Colonic mucosa (tissue), 4 donors: ENCODE measurements around the gene FTCD. TPM values are rescaled to one million over a fixed set of nuclear protein-coding genes. Genes with fewer than 3 reads are reported as not detected.

ENCODE experiments used
- DNase-seq: peaks from one replicate; pipeline ENCODE4 v3.0.0-alpha.2; 2020
- H3K27ac ChIP-seq: fragments of 200-600 bp; one replicate; pipeline ENCODE4 v1.8.0; 2021
- H3K27me3 ChIP-seq: fragments of 200-600 bp; one replicate; pipeline ENCODE4 v1.8.0; 2021
- H3K36me3 ChIP-seq: fragments of 200-600 bp; one replicate; pipeline ENCODE4 v1.8.0; 2021
- H3K4me1 ChIP-seq: fragments of 200-600 bp; one replicate; pipeline ENCODE4 v1.8.0; 2021; ENCODE audit warnings: mild to moderate bottlenecking
- H3K4me3 ChIP-seq: fragments of 200-600 bp; one replicate; pipeline ENCODE4 v1.8.0; 2021
- H3K9ac ChIP-seq, 2 donors: one replicate each; pipeline ENCODE4 v1.7.0; 2013; ENCODE audit warnings: control low read depth in 2 of 2, low read depth in 2 of 2, low read length in 2 of 2
- H3K9me3 ChIP-seq: fragments of 200-600 bp; one replicate; pipeline ENCODE4 v1.8.0; 2021
- intact Hi-C: fragments of 100-400 bp; cut with DNase I; formaldehyde crosslinking; loops from one replicate; pipeline ENCODE4 v1.14.1; 2022
- total RNA-seq, 2 donors: library from RNA; stranded (reverse); fragmentation: NEBNext Ultra II Directional in 1 of 2; extraction: Animal tissue kit (Norgen Biotek cat#: 25700) in 1 of 2; gene quantifications; one replicate each; pipeline ENCODE4 v1.2.1, GENCODE V29; 2021
- TF ChIP-seq, protein P1 (sequence below): fragments of 200-600 bp; IDR thresholded peaks from one replicate; pipeline ENCODE4 v1.8.0; 2022; ENCODE audit warnings: antibody characterized with exemption, mild to moderate bottlenecking
- donor health status: healthy.
- donor health status: DM: no; HTN: no; CAD: no.
- donor health status: DM: no; HTN: no; CAD: no.

Gene FTCD
- total RNA-seq, 2 donors from 2014 or later = 0.45 to 4.2 TPM

DNA sequence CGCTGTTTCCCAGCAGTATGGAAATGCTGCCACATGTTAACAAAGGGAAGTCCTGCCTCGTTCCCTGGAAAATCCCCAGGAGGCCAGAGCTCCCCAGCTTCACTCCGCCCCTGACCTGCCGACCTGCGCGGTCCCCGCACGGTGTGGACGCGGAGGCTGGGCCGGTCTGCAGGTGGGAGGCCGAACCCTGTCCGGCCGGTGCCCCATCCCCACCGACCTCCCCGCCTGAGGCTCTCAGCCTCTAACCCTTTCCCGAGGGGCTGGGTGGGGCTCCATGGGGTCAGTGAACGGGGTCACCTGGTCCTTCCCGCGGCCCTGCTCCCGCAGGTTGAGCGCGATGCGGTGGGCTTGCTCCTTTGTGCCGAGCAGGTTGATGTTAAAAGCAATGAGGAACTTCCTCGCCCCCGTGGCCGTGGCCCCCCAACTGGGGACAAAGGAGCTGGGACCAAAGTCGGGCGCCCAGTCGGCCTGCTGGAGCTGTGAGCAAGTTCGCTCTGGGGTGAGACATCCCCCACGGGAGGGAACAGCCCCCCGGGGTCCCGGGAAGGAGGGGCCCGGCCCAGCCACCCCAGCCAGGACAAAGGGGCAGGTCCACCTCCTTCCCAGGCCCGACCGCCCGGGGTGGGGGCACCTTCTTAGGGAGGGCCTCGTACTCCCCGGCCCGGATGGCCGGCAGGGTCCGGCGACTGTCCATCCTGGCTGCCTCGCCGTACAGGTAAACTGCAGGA is 4.0 kb downstream of the FTCD start:
- Histone ChIP-seq H3K4me1 (no peaks in the 10 kb centered on the region), H3K27me3 (no peaks in the 10 kb centered on the region), H3K4me3 (no peak overlapping the region), H3K9me3 (no peaks in the 10 kb centered on the region), H3K36me3 (no peaks in the 10 kb centered on the region), H3K27ac (no peak overlapping the region), H3K9ac (no peak overlapping the region)
- TF ChIP-seq, protein P1, sequence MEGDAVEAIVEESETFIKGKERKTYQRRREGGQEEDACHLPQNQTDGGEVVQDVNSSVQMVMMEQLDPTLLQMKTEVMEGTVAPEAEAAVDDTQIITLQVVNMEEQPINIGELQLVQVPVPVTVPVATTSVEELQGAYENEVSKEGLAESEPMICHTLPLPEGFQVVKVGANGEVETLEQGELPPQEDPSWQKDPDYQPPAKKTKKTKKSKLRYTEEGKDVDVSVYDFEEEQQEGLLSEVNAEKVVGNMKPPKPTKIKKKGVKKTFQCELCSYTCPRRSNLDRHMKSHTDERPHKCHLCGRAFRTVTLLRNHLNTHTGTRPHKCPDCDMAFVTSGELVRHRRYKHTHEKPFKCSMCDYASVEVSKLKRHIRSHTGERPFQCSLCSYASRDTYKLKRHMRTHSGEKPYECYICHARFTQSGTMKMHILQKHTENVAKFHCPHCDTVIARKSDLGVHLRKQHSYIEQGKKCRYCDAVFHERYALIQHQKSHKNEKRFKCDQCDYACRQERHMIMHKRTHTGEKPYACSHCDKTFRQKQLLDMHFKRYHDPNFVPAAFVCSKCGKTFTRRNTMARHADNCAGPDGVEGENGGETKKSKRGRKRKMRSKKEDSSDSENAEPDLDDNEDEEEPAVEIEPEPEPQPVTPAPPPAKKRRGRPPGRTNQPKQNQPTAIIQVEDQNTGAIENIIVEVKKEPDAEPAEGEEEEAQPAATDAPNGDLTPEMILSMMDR = no peak
- no peak for DNase-seq
- intact Hi-C loops = no loop called here

DNA sequence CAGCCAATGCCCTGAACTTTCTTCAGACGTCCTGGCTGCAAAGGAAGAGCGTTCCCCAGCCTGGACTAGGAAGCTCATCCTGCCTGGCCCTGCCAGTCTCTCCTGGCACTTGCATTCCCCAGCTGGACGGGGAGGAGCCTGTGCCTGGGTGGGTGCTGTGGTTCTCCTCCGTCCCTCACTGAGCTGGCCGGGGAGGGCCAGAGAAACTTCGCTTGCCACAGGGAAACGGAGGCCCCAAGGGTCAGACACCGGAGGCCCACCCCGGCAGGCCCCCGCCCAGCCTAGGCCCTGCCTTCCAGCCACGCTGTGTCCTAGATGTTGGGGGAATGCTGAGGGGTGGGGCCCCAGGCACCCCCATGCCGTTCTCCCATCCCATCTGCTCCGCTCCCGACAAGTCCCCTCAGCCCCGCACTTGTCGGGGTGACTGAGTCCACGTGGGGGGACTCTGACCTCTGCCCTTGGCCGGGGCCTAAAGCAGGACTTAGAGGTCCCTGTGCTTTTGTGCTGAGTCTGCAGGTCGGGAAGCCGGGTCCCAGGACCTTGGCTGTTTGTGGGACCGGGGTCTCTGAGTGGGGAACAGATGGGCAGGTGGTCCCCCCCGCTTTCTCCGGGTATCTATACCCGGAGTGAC is 4.8 kb downstream of the FTCD start:
- H3K27me3 ChIP-seq = no peaks in the 10 kb centered on the region
- no peak for DNase-seq
- intact Hi-C loops = no loop called here

DNA sequence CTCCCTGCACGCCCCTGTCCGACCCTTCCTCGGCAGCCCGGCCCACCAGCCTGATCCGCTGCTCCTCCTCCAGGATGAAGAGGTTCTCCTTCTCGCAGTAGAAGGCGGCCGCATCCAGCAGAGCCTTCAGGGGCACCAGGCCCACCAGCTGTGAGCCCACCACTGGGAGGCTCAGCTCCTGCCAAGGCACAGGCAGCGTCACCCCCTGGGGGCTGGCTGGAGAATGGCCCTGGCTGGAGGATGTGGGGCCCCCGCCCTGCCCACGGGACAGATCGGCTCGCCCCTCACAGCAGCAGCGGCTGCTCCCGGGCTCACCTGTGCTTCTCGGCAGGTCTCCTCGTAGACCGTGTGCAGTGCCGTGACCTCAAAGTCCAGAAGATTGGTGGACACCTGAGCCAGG is 5.3 kb downstream of the FTCD start:
- Histone ChIP-seq H3K4me1 (no peaks in the 10 kb centered on the region), H3K9me3 (no peaks in the 10 kb centered on the region), H3K36me3 (no peaks in the 10 kb centered on the region), H3K9ac (no peak overlapping the region), H3K4me3 (no peak overlapping the region), H3K27me3 (no peaks in the 10 kb centered on the region), H3K27ac (no peak overlapping the region)
- no peak for DNase-seq
- TF ChIP-seq, protein P1 = no peak
- intact Hi-C loops = no loop called here

More for the DNA sequence above, 4.8 kb downstream of the FTCD start:
- Histone ChIP-seq H3K4me1 (no peaks in the 10 kb centered on the region), H3K4me3 (no peak overlapping the region), H3K9me3 (no peaks in the 10 kb centered on the region), H3K27ac (no peak overlapping the region), H3K36me3 (no peaks in the 10 kb centered on the region), H3K9ac (no peak overlapping the region)
- TF ChIP-seq, protein P1 = no peak

DNA sequence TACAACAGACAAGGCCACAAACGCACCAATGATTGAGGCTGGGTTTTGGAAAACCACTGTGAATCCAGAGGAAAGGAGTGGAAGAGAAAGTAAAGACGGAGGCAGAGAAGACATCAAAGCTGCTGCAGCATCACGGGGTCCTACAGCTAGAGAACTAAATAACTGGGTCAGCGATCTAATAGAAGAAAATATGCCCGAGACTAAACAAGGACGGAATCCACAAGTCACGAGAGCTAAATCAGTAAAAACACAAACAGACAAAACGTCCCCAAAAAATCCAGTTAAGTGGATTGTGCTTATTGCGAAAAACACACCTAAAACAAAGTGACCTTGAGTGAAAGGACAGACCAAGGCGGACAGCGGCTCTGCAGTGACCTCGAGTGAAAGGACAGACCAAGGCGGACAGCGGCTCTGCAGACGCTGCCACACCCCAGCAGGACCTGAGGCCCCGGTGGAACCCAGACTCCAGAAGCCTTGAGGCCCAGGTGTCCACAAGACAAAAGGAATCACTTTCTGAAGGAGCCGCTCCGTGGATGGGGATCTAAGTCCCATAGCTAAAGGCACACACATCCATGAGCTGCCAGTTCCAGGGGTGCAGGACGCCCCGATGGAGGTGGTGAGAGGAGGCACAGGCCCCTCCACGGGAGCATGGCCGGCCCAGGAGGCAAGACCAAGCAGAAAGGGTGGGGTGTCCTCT is 6.0 kb downstream of the FTCD start:
- Histone ChIP-seq H3K36me3 (no peaks in the 10 kb centered on the region), H3K9ac (no peak overlapping the region), H3K4me3 (no peak overlapping the region), H3K9me3 (no peaks in the 10 kb centered on the region), H3K4me1 (no peaks in the 10 kb centered on the region), H3K27me3 (no peaks in the 10 kb centered on the region), H3K27ac (no peak overlapping the region)
- DNase-seq = no peak
- TF ChIP-seq, protein P1 = no peak
- intact Hi-C loops = no loop called here

DNA sequence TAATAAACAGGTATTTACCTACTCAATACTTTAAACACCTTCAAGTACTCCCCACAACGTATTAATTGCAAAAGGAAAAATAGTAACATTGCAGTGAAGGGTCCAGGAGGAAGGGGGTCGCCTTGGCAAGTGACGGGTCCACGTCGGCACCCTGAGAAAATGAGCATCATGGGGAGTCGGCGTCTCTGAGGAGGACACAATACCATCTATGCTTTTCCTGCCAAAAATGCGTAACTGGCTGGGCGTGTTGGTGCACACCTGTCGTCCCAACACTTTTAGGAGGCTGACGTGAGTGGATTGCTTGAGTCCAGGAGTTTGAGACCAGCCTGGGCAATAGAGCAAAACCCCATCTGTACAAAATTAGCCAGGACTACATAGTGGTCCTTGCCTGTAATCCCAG is 7.3 kb downstream of the FTCD start:
- Histone ChIP-seq H3K4me3 (no peak overlapping the region), H3K27me3 (no peaks in the 10 kb centered on the region), H3K27ac (no peak overlapping the region), H3K9me3 (no peaks in the 10 kb centered on the region), H3K9ac (no peak overlapping the region), H3K4me1 (no peaks in the 10 kb centered on the region), H3K36me3 (no peaks in the 10 kb centered on the region)
- no peak for DNase-seq
- TF ChIP-seq, protein P1 = no peak
- intact Hi-C loops = no loop called here
